COR-L47 (cell line): Measurements from ENCODE around the gene ALOX5.

Source experiments
- DNase-seq: peaks from one replicate; lab custom pipeline; 2025; lab: John Stamatoyannopoulos, UW

Gene ALOX5

DNA sequence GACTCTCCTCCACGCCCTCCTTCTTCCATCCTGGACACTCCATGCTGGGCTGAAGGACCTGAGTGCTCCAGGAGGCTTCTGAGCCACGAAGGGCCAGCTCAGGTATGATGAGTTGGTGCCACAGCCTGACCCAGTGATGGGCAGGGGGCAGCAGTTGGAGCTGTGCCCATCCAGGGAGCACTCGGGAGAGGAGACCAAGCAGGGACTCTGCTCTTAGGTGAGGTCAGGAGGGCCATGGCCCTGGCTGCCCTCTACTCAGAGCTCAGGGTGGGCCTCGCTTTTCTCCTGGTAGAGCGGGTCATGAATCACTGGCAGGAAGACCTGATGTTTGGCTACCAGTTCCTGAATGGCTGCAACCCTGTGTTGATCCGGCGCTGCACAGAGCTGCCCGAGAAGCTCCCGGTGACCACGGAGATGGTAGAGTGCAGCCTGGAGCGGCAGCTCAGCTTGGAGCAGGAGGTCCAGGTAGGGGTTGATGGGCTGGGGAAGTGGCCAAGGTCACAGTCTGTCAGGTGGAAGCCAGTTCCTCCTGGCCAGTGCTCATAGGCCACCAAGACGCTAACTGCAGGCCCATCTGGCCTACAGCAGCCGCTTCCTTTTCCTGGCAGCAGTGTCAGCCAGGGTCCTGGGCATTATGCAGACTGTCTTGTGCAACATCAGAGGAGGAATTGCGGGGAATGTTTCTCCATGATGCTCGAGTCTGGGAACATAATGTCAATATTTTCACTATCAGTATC, 50.8 kb downstream of the ALOX5 start:
- no peak for DNase-seq

GRCh38 chr10:45425621-45426563, 51.9 kb downstream of the ALOX5 start:
- DNase-seq = no peak

DNA sequence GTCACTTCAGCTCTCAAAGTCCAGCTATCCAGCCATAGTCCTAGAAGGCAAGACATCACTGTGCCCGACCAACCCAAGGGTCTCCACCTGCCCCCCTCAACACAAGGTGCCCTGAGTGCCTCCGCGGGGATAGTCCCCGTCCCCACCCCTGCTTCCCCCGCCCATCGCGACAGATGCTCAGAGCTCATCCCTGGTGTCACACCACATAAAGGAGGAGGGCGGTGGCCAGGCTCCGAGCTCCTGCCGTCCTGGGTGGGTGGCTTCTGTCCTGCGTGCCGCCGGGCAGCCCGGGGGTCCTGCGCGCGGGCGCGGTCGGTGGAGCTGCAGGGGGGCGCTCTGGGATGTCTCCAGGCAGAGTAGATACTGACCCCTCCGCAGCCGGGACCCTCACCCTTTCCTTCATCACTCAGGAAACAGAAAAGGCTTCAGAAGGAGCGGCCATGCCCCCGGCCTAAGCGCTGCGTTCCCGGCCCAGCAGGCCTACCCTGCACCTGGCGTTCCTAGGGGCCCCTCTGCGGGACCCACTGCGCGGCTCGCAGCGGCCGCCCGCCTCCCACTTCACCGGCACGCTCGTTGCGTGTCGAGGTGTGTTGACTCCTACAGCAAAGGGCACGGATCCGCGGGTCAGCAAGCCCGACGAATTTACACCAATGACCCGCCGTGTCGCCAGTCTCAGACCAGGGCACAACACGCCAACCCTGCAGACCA, 53.4 kb downstream of the ALOX5 start:
- DNase-seq = no peak

- DNase-seq = no peak
Measured at GRCh38 chr10:45427970-45428366, 54.0 kb downstream of the ALOX5 start.

DNA sequence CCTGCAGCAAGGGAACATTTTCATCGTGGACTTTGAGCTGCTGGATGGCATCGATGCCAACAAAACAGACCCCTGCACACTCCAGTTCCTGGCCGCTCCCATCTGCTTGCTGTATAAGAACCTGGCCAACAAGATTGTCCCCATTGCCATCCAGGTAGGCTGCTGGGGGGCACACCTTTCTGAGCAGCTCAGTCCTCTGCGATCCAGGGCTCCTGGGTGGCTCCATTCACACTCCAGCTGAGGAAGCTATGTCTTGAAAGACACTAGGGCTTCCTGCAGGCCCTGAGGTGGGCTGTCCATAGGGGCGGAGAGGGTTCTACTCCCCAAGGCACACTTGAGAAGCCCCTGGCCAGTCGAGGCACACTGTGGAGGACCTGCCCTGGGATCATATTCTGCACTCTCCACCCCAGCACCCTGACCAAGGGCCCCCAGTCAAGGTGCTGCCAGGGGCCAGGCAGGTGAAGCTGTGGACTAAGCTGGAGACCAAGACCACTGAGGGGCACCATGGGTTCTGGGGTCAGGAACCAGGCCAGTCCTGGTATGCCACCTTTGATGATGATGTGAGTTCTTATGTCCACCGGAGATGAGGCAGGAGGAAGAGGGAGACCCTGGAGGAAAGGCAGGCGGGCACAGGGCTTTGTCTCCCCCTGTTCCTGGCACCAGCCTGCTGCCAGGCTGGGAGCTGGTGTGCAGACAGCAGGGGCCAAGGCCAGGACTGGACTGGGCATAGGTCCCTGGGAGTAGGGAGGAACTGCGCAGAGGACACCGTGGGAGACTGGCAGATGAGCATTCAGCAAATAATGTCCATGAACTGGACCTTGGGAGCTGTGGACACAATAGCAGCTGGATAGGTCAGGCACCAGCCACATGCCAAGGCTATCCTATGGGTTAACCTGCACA, 54.8 kb downstream of the ALOX5 start:
- no peak for DNase-seq

DNA sequence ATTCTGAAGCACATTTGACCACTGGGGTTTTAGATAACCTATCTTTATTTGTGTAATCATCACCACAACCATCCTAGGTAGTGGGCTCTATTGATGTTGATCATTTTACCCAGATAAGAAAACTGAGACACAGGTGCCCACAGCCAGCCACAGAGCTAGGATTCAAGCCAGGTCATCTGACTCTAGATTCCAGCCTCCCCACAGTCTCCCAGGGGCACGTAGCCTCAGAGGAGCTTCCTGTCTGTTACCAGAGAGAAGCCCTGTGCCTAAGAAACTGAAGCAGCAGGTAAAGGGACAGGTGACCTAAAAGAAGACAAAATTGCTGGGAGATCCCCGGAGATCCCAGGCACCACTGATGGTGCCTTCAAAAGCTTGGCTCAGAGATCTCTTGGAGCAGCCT, 55.8 kb downstream of the ALOX5 start:
- DNase-seq = no peak

GRCh38 chr10:45432113-45432512, 58.1 kb downstream of the ALOX5 start:
- DNase-seq = no peak

GRCh38 chr10:45432700-45433472, 58.9 kb downstream of the ALOX5 start:
- DNase-seq = no peak

DNA sequence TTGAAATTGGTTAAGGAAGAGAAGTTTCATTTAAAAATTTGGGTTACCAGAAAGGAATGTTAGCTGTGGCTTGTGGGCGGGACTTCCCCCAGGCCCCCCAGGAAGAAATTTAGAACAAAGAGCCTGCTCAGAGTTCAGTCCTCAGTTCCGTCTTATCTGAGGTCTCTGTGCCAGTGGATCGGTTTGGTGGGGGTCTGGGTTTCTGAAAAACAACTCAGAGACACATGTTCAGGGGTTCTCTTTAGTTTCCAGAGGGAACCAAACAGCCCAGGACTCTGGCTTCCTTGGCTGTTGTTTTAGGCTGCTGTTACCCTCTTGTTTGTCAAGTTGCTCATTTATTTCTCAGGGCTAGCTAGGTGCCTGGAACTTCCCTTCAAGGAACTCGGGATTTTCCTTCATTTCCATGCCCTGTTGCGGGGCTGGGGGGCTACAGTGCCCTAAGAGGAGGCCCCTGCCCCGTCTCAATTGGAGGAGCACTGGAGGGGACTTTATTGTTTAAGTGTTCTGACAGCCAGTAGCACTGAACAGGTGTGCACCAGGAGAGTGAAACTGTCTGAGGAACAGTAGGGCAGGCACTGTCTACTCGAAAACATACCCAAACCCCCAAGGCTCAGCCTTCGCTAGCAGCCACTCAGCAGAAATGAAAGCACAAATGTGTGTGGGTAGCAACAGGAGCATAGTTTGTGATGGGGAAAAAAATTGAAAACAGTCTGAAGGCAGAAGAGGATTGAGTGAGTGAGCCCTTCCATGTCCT, 59.9 kb downstream of the ALOX5 start:
- DNase-seq = no peak

DNA sequence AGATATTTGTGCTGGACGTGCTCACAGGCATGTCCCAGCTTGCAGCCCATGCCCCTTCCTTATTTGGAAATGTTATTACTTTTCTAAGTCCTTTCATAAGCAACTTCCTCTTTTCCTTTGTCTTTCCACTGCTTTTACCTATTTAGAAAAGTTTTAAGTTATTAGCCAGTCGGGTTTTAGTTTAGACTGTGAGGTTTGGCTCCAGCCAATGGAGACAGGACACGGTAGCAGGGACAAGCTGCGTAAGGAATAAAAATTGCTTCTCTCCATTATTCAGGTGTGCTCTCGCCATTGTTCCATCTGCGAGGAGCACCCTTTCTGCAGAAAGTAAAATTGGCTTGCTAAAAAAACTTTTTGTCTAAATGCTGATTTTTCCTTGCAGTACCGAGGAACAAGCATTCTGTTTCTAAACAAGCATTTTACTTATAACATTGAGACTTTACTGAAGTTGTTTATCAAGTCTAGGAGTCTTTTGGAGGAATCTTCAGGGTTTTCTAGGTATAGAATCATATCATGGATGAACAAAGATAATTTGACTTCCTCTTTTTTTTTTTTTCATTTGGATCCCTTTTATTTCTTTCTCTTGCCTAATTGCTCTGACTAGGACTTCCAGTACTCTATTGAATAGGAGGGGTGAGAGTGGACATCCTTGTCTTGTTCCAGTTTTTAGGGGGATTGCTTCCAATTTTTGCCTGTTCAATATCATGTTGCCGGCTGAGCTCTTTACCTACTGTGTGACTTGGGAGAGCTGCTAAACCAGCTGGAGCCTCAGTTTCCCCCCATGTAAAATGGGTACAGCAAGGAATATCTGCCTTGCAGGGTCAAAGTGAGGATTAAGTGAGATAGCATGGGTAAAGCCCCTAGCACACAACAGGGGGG, 63.8 kb downstream of the ALOX5 start:
- no peak for DNase-seq

GRCh38 chr10:45438466-45439090, 64.6 kb downstream of the ALOX5 start:
- no peak for DNase-seq

GRCh38 chr10:45439365-45439764, 65.3 kb downstream of the ALOX5 start:
- DNase-seq = no peak

DNA sequence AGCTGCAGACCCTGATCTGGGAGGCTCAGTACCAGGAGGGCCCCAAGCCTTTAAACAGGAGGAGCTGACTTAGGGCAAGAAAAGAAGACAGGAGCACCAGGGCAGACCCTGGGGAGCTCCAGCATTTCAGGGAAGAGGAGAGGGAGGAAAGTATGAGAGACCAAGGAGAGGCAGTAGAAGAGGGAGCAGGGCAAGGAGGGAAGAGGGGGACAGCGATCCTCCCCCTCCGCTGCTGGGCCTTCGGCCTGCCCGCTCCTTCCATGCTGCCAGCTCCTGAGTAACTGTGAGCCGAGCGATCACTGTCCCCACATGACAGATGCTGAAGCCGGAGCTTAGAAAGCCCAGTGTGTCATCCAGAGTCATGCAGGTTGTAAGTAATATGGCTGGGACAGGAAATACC, 65.9 kb downstream of the ALOX5 start:
- no peak for DNase-seq

DNA sequence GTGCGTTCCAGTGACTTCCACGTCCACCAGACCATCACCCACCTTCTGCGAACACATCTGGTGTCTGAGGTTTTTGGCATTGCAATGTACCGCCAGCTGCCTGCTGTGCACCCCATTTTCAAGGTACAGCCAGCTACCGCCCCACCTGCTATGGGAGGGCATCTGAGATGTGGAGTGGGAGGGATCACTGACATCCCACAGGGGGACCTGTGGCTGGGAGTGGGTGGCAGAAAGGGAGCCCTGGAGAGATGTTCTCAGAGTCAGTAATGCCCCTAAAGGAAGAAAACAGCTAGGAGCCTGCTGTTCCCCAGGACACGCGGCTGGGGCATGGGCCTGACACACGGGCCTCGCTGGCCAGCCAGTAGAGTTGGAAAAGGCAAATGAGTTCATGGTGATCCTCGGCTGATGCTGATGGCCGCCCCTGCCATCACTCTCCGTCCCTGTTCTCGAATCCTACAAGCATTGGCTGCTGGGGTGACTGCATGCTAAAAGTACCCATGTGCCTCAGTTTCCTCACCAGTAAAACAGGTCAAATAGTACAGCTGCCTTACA, 66.6 kb downstream of the ALOX5 start:
- no peak for DNase-seq

DNA sequence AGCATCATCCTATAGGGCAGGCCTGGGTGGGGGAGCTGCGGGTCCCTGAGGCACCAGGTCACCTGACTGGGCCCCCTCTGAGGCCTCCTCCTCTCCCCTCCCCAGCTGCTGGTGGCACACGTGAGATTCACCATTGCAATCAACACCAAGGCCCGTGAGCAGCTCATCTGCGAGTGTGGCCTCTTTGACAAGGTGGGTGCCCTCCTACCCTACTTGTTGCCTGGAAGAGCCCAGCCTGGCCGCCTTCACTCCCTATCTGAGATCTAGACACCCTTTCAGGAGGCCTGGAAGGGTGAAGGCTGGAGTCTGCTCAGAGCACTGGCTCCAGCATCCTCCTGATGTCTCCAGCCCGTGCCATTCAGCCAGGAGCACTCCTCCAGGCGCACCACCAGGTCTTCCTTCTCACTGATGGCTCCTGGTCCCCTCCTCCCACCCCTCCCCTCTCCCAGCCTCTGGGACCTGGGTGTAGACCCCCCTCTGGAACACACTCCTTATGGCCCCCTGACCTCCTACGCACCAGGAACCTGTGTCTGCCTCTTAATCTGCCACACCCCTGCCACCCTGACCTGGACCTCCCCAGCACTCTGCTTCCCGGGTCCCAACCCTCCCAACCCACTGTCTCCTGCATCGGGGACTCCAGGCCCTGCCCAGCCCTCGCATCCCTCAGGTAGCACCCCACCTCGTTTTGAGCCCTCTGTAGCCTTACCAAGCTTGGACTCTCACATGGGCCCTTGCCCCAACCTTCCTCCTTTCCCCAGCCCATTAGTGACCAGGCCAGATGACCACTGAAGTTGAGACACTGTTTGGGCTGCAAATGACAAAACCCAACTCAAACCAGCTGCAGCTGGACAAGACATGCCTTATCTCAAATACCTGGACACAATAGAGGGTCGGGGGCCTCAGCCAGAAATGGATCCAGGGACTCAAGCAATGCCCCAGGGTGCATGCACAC, 67.5 kb downstream of the ALOX5 start:
- DNase-seq = no peak

- DNase-seq = no peak
Measured at GRCh38 chr10:45442251-45442650, 68.2 kb downstream of the ALOX5 start.

- no peak for DNase-seq
Measured at GRCh38 chr10:45442662-45443061, 68.6 kb downstream of the ALOX5 start.
